HS-5 (cell line): ENCODE measurements around the gene MYO1B.

Source experiments
- DNase-seq: peaks from one replicate; pipeline ENCODE4 v3.0.0-alpha.2; 2012; ENCODE audit warnings: low read depth

The MYO1B gene

GRCh38 chr2:191459158-191459557, 214.0 kb downstream of the MYO1B start:
- DNase-seq = no peak

GRCh38 chr2:191462370-191462769, 217.2 kb downstream of the MYO1B start:
- DNase-seq = no peak

DNA sequence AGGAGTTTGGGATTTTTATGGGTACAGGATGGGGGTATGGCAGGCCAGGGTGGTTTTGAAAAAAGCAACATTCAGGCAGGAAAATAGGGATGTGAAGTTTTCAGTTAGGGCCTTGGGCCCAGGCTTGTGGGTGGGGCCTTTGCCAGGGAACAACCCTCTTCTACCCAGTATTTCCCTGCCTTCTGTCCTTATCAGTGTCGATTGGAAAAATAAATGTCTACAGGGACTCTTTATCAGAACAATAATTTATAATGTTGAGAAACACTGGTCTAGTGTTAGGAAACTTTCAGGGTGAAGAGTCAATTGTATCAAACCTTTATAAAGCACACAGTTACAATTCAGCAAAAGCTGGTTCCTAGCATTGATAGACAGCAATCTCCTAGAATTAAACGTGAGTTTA, 218.6 kb downstream of the MYO1B start:
- DNase-seq = no peak

DNA sequence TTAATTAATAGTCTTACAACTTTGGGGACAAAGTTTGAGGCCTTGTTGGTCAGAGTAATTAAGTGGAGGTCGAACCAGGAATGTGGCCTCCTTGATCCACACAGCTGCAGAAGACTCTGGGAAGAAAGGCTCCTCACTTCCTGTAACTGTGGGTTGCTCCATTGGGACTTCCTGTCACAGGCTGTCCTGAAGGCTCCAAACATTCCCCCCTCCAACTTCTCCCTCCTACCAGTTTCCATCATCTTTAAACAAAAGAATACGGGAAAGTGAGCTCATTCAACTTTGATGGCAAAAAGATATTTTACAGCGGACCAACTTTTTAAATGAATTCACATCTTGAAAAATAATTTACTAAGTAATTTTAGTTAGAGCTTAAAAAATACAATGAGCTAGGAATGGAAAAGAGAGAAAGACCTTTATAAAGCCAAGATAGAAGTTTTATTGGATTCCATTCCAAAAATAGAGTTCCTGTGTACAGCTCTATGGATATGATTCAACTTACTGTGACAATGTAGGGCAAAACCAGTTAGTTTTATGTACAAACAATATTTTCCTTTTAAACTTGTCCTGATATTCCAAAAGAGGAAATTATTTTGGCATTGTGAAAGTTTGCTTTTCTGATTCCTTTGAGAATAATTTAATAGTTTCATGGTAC, 220.7 kb downstream of the MYO1B start:
- no peak for DNase-seq

GRCh38 chr2:191467113-191467512, 221.9 kb downstream of the MYO1B start:
- DNase-seq = no peak

- DNase-seq = no peak
These were observed 225.1 kb downstream of the MYO1B start for GRCh38 chr2:191470306-191470705.

DNA sequence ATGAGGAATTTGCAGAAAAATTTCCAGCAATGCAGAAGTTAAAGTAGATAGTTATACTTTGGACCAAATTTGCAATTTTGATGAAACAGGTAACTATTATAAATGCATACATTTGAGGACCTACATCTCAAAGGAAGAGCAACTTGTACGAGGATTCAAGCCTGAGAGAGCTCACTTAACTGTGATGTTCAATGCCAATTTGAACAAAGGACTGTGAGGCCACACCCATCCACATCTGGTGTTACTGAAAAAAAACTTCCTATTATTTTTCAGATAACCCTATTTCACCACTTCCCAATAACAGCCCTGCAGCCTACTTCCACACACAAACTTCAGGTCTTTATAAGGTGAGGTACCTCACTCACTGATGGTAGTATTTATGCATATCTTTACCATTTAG, 229.3 kb downstream of the MYO1B start:
- no peak for DNase-seq
